Measurements from ENCODE around the gene TMEM39B.
"Not testable (repeated sequence)": the region's sequence is repeated elsewhere in the genome, so short reads cannot be mapped to it uniquely, and the experiment has no call there.

TMEM39B gene

DNA sequence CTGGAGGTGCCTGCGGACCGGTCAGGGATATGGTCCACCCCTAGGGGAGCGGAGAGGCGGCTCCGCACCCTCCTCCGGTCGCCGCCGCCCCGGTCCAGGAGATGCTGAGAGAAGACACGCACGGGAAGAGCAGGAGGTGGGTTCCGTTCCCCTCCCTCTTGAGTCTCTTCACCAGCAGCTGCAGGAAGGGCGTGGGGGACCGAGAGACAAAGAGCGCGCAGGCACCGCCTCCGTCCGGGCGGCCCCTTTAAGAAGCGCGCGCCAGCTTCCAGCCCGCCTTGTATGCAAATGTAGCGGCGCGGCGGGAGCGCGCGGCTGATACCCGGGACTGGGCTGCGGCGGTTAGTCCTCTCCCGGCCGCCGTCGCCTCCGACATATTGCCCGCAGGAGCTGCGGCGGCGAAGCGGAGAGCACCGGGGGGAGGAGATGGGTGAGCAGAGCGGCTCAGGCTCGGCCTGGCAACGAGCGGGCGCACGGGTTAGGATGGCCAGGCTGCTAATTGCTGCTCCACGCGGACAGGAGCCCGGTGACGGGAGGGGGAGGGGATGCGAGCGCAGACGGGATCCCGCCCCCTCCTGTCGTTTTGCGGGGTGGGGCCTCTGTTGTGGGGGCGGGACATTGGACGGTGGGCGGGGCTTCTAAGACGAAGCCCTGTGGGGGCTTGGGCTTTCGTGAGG lies at the start of gene TMEM39B:
Gene TMEM39B, plus strand, starts transcription at position 318 of the 677 bp plus-strand sequence. Its CDS starts 109 bp downstream, at position 427.
- peak; percentile 100 for DNase-seq

DNA sequence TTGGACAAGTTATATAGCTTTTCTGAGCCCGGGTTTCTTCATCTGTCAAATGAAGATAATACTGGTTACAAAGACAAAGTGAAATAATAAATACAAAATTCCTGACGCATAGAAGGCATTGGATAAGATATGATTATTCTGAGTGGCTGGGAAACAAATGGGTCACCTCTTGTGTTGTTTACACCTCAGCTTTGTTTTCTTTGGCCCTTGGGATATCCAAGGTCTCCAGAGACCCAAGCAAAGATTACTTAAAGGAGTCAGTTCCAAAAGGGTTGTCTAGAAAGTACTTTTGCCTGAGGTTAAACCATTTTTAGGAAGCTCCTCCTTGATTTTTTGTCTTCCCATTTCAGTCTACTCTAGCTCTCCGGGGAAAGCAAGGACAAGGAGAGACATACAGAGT lies 49.4 kb upstream of the TMEM39B start:
- DNase-seq, result no peak

DNA sequence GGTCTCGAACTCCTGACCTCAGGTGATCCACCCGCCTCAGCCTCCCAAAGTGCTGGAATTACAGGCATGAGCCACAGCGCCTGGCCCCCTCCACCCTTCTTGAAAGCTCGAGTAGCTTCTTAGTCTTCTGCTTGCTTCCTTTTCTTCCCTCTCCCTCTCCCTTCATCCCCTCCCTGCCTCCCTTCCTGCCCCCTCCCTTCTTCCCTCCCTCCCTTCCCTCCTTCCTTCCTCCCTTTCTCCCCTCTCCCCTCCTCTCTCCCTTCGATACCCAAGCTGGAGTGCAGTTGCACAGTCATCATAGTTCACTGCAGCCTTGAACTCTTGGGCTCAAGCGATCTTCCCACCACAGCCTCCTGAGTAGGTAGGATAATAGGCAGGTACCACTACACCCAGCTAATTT lies 47.2 kb upstream of the TMEM39B start:
- no peak for DNase-seq

DNA sequence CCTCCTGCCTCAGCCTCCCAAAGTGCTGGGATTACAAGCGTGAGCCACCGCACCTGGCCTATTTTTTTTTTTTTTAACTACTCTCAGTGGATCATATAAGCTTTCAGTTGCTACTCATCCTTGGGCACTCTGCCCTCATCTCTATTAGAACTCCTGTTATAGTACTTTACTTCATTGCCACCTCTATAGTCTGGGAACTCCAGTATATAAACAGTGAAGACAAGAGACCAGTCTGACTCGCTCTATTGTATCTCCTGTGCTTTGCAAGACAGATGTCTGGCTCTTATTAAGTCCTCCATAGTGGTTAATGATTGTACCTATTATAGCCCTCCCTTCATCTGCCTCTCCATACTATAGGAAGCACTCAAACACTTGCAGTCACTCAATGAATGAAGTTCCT lies 44.0 kb upstream of the TMEM39B start:
- DNase-seq, result no peak

DNA sequence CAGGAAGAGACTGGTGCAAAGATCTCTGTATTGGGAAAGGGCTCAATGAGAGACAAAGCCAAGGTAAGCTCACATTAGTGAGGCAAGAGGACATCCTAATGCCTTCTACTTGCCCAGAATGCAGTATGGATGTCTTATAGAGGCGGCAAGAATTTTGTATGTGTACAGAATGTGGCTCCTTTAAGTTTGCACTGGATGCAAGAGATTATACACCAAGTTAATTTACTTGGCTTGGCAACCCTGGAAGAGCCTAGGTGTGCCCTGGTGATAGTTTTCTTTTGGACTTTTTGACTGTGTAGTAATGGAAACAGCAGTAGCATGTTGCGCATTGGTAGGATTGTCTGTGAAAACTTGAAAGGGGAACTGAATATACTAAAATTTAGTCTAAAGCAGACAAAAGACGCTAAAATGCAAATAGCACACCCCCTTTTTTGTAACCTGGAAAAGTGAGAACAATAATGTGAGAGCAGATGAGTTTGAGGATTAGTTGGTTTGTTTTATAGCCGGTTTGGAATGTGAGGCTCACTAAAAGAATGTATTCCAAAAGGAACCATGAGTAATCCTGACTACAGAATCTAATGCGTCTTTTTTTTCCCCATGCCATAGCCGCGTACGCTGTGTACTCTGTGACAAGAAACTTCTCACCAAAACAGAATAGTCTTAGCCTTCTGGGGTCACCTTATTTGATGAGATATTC lies 41.0 kb upstream of the TMEM39B start:
- no peak for DNase-seq

DNA sequence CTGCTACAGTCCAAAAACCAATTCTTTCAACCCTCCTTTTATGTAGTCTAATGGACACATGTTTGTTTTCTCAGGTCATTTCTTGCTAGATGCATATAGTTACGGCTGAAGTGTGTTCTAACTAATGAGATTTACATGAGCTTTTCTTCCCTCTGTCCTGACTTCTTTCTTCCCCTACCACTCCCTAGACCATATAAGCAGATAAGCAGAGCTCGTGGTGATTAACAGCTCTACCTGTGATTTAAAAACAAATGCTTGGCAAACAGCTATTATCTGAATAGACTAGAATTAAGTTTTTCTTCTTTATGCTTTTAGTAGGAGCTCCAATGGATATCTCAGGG lies 40.5 kb upstream of the TMEM39B start:
- no peak for DNase-seq

DNA sequence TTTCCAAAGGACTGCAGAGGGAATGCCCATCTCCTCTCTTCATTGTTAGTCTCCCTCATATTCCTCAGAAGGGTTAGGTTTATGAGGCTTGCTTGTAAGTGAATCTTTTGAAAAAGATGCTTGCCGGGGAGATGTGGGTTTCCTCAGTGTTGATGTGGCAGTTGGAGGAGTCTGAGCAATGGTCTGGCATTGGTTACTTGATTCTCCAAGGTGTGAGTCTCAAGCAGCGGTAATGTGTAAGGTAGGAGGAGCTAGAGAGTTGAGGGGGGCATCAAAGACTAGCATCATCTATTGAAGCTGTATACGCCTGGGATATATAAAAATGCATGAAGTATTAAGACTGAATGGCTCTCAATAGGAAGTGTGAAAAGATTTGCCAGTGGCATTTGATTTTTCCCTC lies 37.6 kb upstream of the TMEM39B start:
- no peak for DNase-seq

DNA sequence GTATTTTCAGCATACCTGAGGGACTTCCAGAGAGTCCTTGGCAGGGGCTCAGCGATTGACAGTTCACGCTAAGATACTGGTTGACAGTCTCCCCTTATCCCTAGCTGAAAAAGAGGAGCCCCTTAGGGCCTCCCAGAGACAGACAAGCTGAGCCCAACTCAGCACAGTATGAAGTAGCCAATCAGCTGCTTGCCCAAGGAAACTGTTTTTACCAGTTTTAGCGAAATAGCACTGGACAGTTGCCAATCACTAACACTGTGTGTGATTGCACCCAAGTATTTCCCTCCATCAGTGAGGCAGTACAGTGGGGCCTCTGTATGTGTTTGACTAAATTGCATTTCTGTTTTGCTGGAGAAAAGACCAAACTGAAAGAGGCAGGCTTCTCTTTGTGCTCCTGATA lies 32.0 kb upstream of the TMEM39B start:
- DNase-seq, result no peak

DNA sequence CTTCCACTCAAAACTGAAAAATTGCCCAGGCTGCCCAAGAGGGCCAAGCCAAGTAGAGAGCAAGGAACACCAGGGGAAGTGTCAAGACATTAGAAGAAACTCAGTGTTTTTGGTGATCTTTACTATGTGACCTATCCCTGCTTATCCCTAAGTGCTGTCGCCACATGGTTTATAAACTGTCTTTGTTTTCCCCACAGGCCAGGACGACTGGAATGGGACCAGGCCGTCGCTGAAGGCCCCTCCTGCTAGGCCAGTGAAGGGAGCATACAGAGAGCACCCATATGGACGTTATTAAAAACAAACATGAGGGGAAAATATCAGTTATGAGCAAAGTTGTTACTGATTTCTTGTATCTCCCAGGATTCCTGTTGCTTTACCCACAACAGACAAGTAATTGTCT lies 30.4 kb upstream of the TMEM39B start:
- no peak for DNase-seq

DNA sequence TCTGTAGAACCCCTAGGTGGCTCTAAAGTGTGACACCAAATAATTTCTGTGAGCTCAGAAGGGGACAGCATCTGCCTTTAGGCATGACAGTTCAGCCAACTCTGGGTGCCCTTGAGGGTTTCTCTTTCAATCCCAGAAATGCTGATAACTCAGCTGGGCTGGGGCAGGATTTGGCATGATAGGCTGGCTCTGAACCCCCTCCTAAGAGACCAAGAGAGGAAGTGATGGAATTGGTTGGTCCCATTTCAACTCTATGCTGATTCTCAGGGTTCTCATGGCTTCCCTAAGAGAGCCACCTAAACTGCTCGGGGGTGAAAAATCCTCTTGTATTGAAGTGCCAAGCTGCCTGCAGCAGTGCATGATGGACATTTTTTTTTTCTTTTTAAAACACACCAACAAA lies 28.5 kb upstream of the TMEM39B start:
- DNase-seq, result no peak

DNA sequence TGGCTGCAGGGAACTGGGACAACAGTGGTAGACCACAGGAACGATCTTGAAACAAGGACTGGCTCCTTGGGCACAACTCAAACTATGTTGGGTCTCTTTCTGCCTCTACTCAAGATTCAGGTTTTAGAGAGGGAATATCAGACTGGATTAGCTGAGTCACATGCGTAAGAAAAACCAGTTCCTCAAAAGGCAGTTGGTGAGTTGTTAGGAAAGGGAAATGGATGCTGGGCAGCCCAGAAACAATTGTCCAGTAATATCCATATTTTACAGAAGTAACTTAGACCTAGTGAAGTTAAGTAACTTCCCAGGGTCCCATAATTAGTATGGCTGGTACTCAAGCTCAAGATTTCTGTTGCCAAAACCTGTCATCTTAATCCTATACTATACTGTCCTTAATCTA lies 27.0 kb upstream of the TMEM39B start:
- no peak for DNase-seq

DNA sequence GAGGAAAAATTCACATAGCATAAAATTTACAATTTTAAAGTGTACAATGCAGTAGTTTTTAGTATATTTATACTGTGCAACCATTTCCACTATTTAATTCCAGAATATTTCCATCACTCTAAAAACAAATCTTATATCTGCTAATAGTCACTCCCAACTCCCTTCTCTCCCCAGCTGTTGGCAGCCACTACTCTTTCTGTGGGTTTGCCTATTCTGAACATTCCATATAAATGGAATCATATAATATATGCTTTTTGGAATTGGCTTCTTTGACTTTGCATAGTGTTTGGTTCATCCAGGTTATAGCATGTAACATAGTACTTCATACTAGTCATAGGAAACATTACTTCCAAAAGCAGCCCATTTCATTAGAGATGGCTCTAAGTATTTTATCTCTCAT lies 25.0 kb upstream of the TMEM39B start:
- no peak for DNase-seq

DNA sequence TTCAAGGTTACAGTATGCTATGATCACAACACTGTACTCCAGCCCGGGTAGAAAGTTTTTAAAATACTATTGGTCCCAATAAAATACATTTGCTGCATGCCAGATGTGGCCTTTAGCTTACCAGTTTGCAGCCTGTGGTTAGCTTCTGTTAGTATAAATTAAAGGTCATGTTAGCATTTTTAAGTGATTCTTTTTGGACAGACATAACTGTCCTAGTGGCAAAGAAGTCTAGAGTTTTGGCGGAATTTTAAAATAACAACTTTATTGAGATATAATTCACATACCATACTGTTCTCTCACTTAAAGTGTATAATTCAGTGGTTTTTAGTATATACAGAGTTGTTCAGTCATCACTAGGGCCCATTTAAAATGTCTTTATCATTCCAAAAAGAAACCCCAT lies 24.3 kb upstream of the TMEM39B start:
- no peak for DNase-seq

DNA sequence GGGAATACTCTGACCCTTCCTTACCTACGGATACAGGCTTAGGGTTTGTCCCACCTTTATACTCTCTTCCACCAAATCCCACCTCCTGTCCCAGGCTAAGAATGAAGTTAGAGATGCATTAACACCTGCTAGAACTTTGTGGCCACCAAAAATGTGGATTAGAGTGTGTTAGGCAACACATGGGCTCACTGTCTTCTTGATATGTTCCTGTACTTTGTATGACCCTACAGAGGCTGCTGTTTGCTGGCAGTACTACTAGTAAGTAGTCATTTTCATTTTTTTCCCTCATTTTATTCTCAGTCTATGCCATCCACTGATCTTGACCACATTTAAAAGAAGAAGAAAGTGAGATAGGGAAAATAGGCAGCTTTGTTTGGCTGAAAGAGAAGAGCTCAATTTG lies 21.0 kb upstream of the TMEM39B start:
- DNase-seq, result no peak

DNA sequence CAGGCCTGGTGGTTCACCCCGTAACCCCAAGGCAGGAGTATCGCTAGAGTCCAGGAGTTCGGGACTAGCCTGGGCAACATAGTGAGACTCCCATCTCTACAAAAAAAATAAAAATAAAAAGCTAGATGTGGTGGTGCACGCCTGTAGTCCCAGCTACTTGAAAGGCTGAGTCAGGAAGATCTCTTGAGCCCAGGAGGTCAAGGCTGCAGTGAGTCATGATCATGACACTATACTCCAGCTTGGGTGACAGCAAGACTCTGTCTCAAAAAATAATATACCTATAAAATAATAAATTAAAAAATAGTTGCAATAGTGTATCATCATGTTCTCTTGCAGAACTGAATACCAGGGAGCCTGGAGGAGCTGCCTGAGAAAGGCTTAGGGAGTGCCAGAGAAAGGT lies 19.9 kb upstream of the TMEM39B start:
- DNase-seq, result no peak

DNA sequence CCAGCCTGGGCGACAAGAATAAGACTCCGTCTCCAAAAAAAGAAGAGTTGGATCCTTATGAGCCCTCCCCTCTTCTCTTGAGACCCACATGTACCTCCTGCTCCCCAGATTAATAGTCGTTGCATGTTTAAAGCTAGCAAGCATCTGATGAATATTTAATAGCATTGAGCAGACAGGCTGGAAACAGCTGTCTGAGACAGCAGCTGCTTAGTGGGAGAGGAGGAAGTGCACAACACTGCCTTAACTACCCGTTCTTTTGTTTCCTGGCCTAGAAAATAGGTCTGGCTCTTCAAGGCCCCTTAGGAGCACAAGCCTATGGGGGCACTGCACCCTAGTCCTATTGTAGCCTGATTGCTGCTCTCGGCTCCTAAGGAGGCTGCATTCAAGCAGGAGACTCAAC lies 17.3 kb upstream of the TMEM39B start:
- DNase-seq, result peak; percentile 55

DNA sequence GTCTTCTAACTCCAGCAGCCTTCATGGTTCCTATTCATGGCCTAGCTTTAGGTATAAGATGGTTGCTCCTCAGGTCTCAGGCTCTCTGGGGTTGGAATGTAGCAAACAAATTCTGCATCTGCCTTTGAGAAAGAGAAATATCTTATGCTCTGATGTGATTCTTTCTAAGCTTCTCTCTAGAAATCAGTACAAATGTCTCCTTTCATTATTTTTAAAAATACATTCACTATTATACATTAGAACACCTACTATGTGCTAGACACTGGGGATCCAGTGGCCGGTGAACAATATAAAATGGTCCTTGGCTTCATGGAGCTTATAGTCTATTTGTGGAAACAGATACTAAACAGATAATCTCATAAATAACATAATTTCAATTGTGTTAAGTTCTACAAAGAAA lies 16.1 kb upstream of the TMEM39B start:
- no peak for DNase-seq

DNA sequence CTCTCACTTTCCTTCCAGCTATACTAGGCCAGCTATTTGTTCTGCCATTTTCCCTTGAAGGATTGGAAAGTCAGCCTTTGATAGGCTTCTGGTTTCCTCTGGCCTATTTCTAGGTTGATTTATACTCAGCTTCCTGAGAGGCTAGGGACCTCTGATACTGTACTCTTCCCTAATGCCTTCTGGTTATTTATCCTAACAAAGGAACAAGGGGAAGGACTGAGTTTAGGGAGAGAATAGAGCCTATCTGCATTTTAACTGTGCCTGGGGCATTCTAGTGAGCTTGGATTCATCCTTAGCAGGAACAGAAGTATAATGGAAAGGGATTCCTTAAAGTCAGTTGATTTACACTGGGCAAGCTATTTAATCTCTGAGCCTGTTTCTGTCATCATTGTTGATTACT lies 11.8 kb upstream of the TMEM39B start:
- DNase-seq, result no peak

DNA sequence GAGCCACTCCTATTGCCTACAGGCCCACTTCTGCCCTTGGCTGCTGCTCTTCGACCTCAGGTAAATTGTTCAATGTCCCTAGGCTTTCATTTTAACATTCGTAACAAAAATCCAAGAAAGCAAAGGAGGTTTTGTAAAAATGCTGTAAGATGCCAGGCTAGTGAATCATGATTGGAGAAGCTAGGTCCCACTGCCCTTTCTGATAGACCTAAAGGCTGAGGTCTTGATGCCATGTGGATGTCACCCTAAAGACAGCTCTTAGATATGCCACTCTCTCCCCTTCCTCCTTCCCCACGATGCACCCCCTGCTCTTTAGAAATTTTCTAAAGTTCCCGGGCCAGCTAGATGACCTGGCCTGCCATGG lies 9.9 kb upstream of the TMEM39B start:
- DNase-seq, result no peak

DNA sequence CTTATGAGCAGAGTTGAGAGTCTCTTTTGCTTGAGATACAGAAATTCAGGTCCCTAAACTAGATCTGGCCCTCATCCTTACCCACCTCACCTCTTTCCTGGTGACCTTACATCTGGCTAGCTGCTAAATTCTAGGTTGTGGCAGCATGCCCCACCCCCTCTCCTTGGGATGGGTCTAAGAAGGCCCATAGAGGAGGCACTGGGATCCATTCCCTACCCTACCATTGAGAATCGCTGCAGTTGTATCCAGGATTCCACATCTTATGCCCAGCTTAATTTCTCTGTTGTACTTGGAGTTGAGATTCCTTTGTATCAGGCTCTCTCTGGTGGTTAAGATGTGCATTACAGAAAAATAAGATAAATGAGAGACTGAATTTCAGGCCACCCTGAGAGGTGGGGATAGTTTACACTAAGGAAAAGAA lies 9.5 kb upstream of the TMEM39B start:
- DNase-seq, result peak; percentile 62

DNA sequence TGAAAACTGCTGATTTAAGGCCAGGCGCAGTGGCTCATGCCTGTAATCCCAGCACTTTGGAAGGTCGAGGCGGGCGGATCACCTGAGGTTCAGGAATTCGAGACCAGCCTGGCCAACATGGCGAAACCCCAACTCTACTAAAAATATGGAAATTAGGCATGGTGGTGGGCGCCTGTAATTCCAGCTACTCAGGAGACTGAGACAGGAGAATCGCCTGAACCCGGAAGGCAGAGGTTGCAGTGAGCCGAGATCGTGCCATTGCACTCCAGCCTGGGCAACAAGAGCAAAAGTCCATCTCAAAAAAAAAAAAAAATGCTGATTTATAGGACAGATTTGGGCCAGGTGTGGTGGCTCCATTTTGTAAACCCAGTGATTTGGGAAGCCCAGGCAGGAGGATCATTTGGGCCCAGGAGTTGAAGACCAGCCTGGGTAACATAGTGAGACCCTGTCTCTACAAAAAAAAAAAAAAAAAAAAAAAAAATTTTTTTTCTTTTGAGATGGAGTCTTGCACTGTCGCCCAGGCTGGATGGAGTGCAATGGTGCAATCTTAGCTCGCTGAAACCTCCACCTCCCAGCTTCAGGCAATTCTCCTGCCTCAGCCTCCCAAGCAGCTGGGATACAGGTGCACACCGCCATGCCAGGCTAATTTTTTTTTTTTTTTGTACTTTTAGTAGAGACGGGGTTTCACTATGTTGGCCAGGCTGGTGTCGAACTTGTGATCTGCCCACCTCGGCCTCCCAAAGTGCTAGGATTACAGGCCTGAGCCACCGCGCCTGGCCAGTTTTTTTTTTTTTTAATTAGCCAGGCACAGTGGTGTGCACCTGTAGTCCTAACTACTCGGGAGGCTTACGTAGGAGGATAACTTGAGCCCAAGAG lies 6.9 kb upstream of the TMEM39B start:
- DNase-seq, result not testable (repeated sequence)

DNA sequence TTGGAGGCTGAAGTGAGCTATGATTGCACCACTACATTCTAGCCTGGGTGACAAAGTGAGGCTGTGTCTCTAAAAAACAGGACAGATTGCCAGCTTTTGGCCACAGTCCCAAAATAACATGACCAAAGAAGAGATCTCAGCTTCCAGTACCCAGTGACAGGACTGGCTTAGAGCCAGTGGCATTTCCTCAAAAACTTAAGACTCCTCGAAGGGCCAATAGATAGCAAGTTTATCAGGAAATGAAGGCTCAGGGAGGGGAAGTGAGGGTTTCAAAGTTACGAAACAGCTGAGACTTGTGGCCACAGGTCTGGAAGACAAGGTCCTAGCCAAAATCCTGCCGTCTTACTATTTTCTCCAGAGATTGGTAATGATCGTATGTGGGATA lies 6.3 kb upstream of the TMEM39B start:
- no peak for DNase-seq

DNA sequence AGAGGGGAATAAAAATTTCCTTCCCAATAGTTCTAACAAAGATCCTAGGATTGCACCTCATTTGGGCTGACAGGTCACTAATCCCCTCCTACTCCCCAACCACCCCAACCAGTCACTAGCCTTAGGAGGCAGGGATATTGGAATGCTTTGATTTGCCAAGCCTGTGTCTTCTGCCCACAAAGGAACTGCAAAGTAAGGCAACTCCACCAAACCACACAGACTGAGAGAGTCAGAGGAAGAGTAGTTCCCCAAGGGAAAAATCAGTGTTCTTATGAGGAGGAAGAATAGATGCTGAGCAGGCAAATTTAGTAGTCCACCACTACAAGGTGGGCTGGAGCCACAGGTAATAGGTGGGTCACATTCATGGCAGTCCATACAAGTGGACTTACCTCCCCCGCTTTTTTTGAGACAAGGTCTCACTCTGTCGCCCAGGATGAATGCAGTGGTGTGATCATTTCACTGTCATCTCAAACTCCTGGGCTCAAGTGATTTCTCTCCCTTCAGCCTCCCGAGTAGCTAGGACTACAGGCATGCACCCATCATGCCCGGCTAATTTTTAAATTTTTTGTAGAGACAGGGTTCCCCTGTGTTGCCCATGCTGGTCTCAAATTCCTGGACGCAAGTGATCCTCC lies 3.7 kb upstream of the TMEM39B start:
- no peak for DNase-seq

Measured in retina (tissue), 1 donor.